Sigmoid colon (tissue), 7 donors: ENCODE measurements around the gene FXN. TPM values are rescaled to one million over a fixed set of nuclear protein-coding genes. Genes with fewer than 3 reads are reported as not detected.

Experiments used
- DNase-seq: peaks from one replicate; pipeline ENCODE4 v3.0.0-alpha.2; 2019
- H3K27ac ChIP-seq, 4 donors: fragments of 200-600 bp; sonication (generic); one replicate each; pipeline ENCODE4 v1.5.1; 2016 to 2019; ENCODE audit warnings: mild to moderate bottlenecking in 1 of 4
- H3K27me3 ChIP-seq, 3 donors: fragments of 200-600 bp; sonication (generic); one replicate each; pipeline ENCODE4 v1.5.1; 2019; ENCODE audit warnings: mild to moderate bottlenecking in 1 of 3
- H3K36me3 ChIP-seq, 4 donors: fragments of 200-600 bp; sonication (generic); one replicate each; pipeline ENCODE4 v1.5.1; 2016 to 2019
- H3K4me1 ChIP-seq, 4 donors: fragments of 200-600 bp; sonication (generic); one replicate each; pipeline ENCODE4 v1.5.1; 2017 to 2019
- H3K4me3 ChIP-seq, 4 donors: fragments of 200-600 bp; sonication (generic); one replicate each; pipeline ENCODE4 v1.5.1; 2017 to 2019; ENCODE audit warnings: mild to moderate bottlenecking in 2 of 4, moderate library complexity in 1 of 4
- H3K9me3 ChIP-seq, 4 donors: fragments of 200-600 bp in 3 of 4; sonication (generic) in 3 of 4; one replicate each; pipeline versions ENCODE4 v1.5.1 to v1.6.1; 2013 to 2019
- CTCF ChIP-seq, 4 experiments: fragments of 450-650 bp in 3 of 4; fragments of 200-600 bp in 1 of 4; IDR thresholded peaks; one replicate each; pipeline ENCODE4 v1.5.1; 2016 to 2019; ENCODE audit warnings: antibody characterized with exemption in 4 of 4, mild to moderate bottlenecking in 3 of 4, moderate library complexity in 2 of 4
- EP300 ChIP-seq, 4 donors: sonication (generic); formaldehyde crosslinking; IDR thresholded peaks; one replicate each; pipeline ENCODE4 v1.6.1; 2017; ENCODE audit warnings: antibody characterized with exemption in 4 of 4
- POLR2A ChIP-seq, 2 donors: fragments of 450-650 bp; IDR thresholded peaks; one replicate each; pipeline ENCODE4 v1.6.1; 2016; ENCODE audit warnings: antibody characterized with exemption in 2 of 2, mild to moderate bottlenecking in 2 of 2, moderate library complexity in 2 of 2
- POLR2AphosphoS5 ChIP-seq, 4 donors: sonication (generic); formaldehyde crosslinking; IDR thresholded peaks; one replicate each; pipeline ENCODE4 v1.6.1; 2017; ENCODE audit warnings: antibody characterized with exemption in 4 of 4
- WGBS, 2 donors: extraction: QIAGEN DNeasy Blood & Tissue Kit; methylation state at CpG; one replicate each; pipeline ENCODE4 v1.1.7; 2013; 5-methylcytosine and 5-hydroxymethylcytosine counted together
- intact Hi-C: fragments of 100-400 bp; cut with DNase I; formaldehyde crosslinking; loops from one replicate; pipeline ENCODE4 v1.15.1; 2023
- polyA plus RNA-seq, 3 donors: library from polyadenylated mRNA; stranded (reverse); fragments of 200-250 nt; gene quantifications; one replicate each; pipeline ENCODE4 v1.2.3, GENCODE V29; 2013
- total RNA-seq, 4 donors: library from RNA; depleted of rRNA; stranded (reverse); fragments of >200 nt; gene quantifications; one replicate each; pipeline ENCODE4 v1.1.0, GENCODE V29; 2016
- donor health status: healthy with polysubstance abuse.
- donor health status: Bipolar disorder and iron deficiency.
- donor health status: healthy.

FXN gene
- total and polyA plus RNA-seq, 7 donors, result 3.4 to 16.1 (median 8.7) TPM

- no peak overlapping the region for H3K27ac ChIP-seq
- H3K4me1 ChIP-seq, result peaks cover 0 to 23% (median 12%) of the 10 kb centered on the region in 4 donors
- H3K9me3 ChIP-seq, result no peaks in the 10 kb centered on the region
- no peak for TF ChIP-seq CTCF (IDR thresholded peaks at IDR 0.05)
- TF ChIP-seq EP300 (IDR thresholded peaks at IDR 0.05), result no peak
- TF ChIP-seq POLR2A (IDR thresholded peaks at IDR 0.05), result no peak
- no peak for TF ChIP-seq POLR2AphosphoS5 (IDR thresholded peaks at IDR 0.05)
- intact Hi-C loops, result loop anchor here (2.0 kb wide), 1 partner anchor 293 kb away; the partner anchor contains the start of gene PIP5K1B
- no peaks in the 10 kb centered on the region for H3K27me3 ChIP-seq
- no peaks in the 10 kb centered on the region for H3K36me3 ChIP-seq
- no peak for DNase-seq
- 81 to 82% methylated on average over 3 of the region's 3 CpGs for WGBS, 2 donors
- H3K4me3 ChIP-seq, result no peak overlapping the region
These were observed 37.9 kb upstream of the FXN start for GRCh38 chr9:68997666-68998065.

GRCh38 chr9:68998385-68998784 is 37.2 kb upstream of the FXN start:
- peaks cover 0 to 23% (median 12%) of the 10 kb centered on the region in 4 donors for H3K4me1 ChIP-seq
- no peak for DNase-seq
- H3K36me3 ChIP-seq, result no peaks in the 10 kb centered on the region
- 75 to 78% methylated on average over 4 of the region's 4 CpGs for WGBS, 2 donors
- intact Hi-C loops, result loop anchor here (2.0 kb wide), 1 partner anchor 294 kb away; the partner anchor contains the start of gene PIP5K1B
- TF ChIP-seq EP300 (IDR thresholded peaks at IDR 0.05), result no peak
- TF ChIP-seq POLR2AphosphoS5 (IDR thresholded peaks at IDR 0.05), result no peak
- TF ChIP-seq POLR2A (IDR thresholded peaks at IDR 0.05), result no peak
- no peak for TF ChIP-seq CTCF (IDR thresholded peaks at IDR 0.05)
- H3K27ac ChIP-seq, result peak overlapping the region in 2 of 4 donors; percentile 12 to 32
- H3K4me3 ChIP-seq, result no peak overlapping the region
- H3K27me3 ChIP-seq, result no peaks in the 10 kb centered on the region
- no peaks in the 10 kb centered on the region for H3K9me3 ChIP-seq

- Histone ChIP-seq H3K4me3 (no peak overlapping the region), H3K9me3 (no peaks in the 10 kb centered on the region), H3K4me1 (peaks cover 0 to 23% (median 12%) of the 10 kb centered on the region in 4 donors), H3K36me3 (no peaks in the 10 kb centered on the region), H3K27ac (peak overlapping the region in 3 of 4 donors; percentile 6 to 12 (median 12)), H3K27me3 (no peaks in the 10 kb centered on the region)
- no peak for DNase-seq
- TF ChIP-seq CTCF (IDR thresholded peaks at IDR 0.05) (no peak), EP300 (IDR thresholded peaks at IDR 0.05) (no peak)
- intact Hi-C loops, result loop anchor here (1.0 to 2.0 kb wide), 2 partner anchors 294 to 415 kb away; partner anchors contain the start of gene PIP5K1B
- 75 to 84% methylated on average over 5 of the region's 5 CpGs for WGBS, 2 donors
These were observed 36.7 kb upstream of the FXN start for GRCh38 chr9:68998812-68999211.

- no peaks in the 10 kb centered on the region for H3K27me3 ChIP-seq
- peak; percentile 81 for DNase-seq
- WGBS, 2 donors, result 38 to 42% methylated on average over 10 of the region's 10 CpGs
- TF ChIP-seq EP300 (IDR thresholded peaks at IDR 0.05), result no peak
- TF ChIP-seq POLR2A (IDR thresholded peaks at IDR 0.05), result no peak
- TF ChIP-seq CTCF (IDR thresholded peaks at IDR 0.05), result peak; percentile 66 to 85 (median 75)
- peak in 2 of 4 donors; percentile 41 to 51 for TF ChIP-seq POLR2AphosphoS5 (IDR thresholded peaks at IDR 0.05)
- peak overlapping the region in 1 of 4 donors; percentile 27 for H3K27ac ChIP-seq
- intact Hi-C loops, result loop anchor here (1.0 to 10.0 kb wide), 4 partner anchors 217 to 655 kb away; partner anchors contain the start of gene PIP5K1B
- peaks cover 0 to 27% (median 14%) of the 10 kb centered on the region in 4 donors for H3K4me1 ChIP-seq
- no peaks in the 10 kb centered on the region for H3K9me3 ChIP-seq
- H3K4me3 ChIP-seq, result no peak overlapping the region
- H3K36me3 ChIP-seq, result no peaks in the 10 kb centered on the region
These were observed 36.0 kb upstream of the FXN start for GRCh38 chr9:68999393-69000105.
